ENCODE results near the gene MGLL.

GRCh38 chr3:127730171-127730570 lies 92.1 kb downstream of the MGLL start:
- TF ChIP-seq, protein P1, sequence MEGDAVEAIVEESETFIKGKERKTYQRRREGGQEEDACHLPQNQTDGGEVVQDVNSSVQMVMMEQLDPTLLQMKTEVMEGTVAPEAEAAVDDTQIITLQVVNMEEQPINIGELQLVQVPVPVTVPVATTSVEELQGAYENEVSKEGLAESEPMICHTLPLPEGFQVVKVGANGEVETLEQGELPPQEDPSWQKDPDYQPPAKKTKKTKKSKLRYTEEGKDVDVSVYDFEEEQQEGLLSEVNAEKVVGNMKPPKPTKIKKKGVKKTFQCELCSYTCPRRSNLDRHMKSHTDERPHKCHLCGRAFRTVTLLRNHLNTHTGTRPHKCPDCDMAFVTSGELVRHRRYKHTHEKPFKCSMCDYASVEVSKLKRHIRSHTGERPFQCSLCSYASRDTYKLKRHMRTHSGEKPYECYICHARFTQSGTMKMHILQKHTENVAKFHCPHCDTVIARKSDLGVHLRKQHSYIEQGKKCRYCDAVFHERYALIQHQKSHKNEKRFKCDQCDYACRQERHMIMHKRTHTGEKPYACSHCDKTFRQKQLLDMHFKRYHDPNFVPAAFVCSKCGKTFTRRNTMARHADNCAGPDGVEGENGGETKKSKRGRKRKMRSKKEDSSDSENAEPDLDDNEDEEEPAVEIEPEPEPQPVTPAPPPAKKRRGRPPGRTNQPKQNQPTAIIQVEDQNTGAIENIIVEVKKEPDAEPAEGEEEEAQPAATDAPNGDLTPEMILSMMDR (IDR thresholded peaks at IDR 0.05; ENCODE audit: low read depth, low read length), result no peak
- TF ChIP-seq EZH2phosphoT487 (IDR thresholded peaks at IDR 0.05; ENCODE audit: low read depth), result no peak

Measured in OCI-LY3 (cell line).